HFF-Myc (cell line): ENCODE results near the gene ANKRD13C.

Source experiments
- DNase-seq: peaks from one replicate; pipeline ENCODE4 v3.0.0-alpha.2; 2011; ENCODE audit warnings: low read depth; ENCODE audit errors: extremely low read depth
- H3K4me3 ChIP-seq: replicated peaks from 2 replicates; pipeline ENCODE4 v1.5.1; 2011; ENCODE audit warnings: low read depth, mild to moderate bottlenecking, control low read depth, low read length
- CTCF ChIP-seq: IDR thresholded peaks from 2 replicates; pipeline ENCODE4 v1.5.1; 2012; ENCODE audit warnings: mild to moderate bottlenecking, low read depth, low read length, control low read depth; ENCODE audit errors: missing control alignments

ANKRD13C gene

DNA sequence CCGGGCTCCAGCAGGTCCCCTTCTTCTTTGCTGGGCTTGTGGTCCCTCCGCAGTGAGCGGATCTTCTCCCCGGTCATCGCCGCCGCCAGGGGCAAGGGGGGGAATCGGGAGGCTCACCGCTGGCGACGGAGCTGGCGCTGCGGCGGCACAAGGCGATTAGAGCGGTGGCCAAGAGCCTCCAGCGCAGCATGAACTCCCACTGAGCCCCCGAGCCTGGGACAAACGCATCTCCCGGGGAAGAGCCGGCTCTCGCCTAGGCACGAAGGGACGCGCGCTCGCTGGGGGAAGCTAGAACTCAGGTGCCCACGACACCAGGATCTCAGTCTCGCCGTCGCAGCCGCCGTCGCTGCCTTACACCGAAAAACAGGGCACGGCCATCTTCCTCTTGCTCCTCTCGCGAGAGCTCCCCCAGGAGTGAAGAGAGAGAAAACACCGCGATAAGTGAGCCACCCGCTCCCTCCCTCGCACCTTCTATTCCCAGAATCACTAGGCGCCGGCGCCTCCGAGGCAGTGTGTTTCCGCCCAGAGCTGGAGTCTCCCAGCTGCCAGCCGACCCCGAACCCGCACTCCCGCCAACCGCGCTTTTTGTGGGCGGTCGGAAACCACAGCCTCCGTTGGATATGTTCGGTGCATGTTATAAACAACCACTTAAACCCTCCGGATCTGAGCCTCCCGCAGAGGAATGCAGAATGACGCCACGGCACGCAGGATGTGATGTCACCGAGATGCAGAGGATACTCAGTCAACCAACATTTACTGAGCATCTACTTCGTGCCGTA is at the start of gene ANKRD13C:
Gene ANKRD13C, minus strand, starts transcription at position 391 of the 779 bp plus-strand sequence. Its CDS starts 314 bp downstream, at position 77.
- peak; percentile 89 for DNase-seq
- TF ChIP-seq CTCF = no peak
- H3K4me3 ChIP-seq = peak within 1 kb of the TSS; percentile 95

- no peak for TF ChIP-seq CTCF
- no peak for DNase-seq
- no peak overlapping the region for H3K4me3 ChIP-seq
Observed at GRCh38 chr1:70403759-70404158, 49.2 kb upstream of the ANKRD13C start.

DNA sequence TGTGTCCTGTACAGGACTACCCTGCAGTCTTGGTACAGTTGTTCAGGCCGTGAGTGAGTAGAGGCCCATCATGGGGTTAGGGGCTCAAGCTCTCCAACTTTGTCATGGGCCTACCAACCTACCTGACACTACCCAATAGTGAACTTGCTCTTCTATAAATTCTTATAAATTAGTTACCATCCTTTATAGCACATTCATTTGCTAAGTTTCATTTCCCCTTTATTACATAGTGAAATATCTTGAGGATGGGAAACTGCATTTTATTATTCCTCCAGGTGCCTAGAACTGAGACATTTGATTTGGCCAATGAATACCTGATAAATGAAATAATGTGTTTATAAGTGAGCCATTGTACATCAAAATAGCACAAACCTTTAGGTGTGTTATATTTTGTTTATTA is 47.5 kb upstream of the ANKRD13C start:
- no peak overlapping the region for H3K4me3 ChIP-seq
- TF ChIP-seq CTCF = no peak
- no peak for DNase-seq

DNA sequence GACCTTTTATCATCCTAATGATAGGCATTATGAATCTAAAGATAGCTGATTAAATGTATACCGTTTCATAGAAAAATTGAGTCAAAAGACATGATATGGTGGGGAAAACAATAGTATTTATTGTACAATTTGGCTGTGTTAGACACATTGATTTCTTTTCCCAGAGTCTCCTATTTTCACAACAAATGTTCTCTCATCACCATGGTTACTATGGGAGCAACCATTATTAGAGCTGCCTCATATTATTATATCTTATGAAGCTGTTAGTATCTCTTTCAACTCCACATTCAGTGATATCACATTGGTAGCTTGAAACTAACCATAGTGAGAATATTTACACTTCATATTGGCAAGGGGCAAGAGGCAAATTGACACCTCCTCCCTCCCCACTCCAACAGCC is 45.8 kb upstream of the ANKRD13C start:
- no peak for DNase-seq
- H3K4me3 ChIP-seq = no peak overlapping the region
- TF ChIP-seq CTCF = no peak

GRCh38 chr1:70397013-70397412 is 42.5 kb upstream of the ANKRD13C start:
- no peak for DNase-seq
- H3K4me3 ChIP-seq = no peak overlapping the region
- no peak for TF ChIP-seq CTCF

GRCh38 chr1:70396607-70397006 is 42.1 kb upstream of the ANKRD13C start:
- no peak overlapping the region for H3K4me3 ChIP-seq
- no peak for TF ChIP-seq CTCF
- DNase-seq = no peak
